ENCODE results near the gene TSHZ2. TPM values are rescaled to one million over a fixed set of nuclear protein-coding genes. Genes with fewer than 3 reads are reported as not detected.

TSHZ2 gene
- total and polyA plus RNA-seq, 12 donors: 1.5 to 6.2 (median 4.5) TPM

DNA sequence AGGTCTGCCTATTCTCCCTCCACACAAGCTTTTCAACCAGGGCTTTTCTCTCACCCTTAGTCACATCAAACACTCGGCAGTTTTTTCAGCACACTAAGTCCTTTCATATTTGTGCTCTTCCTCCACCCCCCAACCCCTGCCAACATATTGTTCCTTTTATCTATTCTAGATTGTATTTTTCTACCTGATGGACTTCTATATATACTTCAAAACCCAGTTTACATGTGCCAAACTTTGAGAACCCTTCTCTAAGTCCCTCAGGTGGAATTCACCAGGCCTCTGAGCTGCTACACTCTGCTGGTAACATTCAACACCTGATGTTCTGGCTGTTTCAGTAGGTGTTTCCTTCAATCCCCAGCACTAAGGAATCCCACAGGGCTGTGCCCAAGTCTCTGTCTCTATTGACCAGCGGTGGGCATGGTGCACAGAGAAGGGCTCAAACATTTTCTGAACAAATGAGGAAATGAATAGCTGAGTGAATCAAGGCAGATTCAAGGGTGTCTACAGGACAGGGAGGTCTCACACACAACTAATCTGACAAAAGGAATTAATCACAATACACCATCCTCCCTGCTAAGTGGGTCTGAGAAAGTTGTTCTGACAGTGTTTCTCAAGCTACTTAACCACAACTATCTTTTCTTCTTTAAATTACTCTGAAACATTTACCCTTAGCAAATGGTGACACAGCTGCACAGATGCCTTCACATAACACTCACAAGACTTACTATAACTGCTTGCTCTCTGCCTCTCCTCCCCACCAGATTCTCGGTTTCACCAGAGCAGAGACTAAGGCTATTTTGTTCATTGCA, 166.5 kb downstream of the TSHZ2 start:
- intact Hi-C loops (cut with DNase I): no loop called here
- 73 to 90% methylated on average over 3 of the region's 3 CpGs for WGBS, 2 donors
- Histone ChIP-seq H3K9me3 (peaks cover 0 to 6% (median 0%) of the 10 kb centered on the region in 11 donors), H3K27ac (no peak overlapping the region), H3K27me3 (peaks cover 0 to under 1% (median 0%) of the 10 kb centered on the region in 7 donors), H3K4me1 (peaks cover 0 to 20% (median 10%) of the 10 kb centered on the region in 9 donors), H3K36me3 (no peaks in the 10 kb centered on the region), H3K4me3 (no peak overlapping the region)
- ATAC-seq (no peak), DNase-seq (no peak)
- TF ChIP-seq, protein P1, sequence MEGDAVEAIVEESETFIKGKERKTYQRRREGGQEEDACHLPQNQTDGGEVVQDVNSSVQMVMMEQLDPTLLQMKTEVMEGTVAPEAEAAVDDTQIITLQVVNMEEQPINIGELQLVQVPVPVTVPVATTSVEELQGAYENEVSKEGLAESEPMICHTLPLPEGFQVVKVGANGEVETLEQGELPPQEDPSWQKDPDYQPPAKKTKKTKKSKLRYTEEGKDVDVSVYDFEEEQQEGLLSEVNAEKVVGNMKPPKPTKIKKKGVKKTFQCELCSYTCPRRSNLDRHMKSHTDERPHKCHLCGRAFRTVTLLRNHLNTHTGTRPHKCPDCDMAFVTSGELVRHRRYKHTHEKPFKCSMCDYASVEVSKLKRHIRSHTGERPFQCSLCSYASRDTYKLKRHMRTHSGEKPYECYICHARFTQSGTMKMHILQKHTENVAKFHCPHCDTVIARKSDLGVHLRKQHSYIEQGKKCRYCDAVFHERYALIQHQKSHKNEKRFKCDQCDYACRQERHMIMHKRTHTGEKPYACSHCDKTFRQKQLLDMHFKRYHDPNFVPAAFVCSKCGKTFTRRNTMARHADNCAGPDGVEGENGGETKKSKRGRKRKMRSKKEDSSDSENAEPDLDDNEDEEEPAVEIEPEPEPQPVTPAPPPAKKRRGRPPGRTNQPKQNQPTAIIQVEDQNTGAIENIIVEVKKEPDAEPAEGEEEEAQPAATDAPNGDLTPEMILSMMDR (IDR thresholded peaks at IDR 0.05): no peak

DNA sequence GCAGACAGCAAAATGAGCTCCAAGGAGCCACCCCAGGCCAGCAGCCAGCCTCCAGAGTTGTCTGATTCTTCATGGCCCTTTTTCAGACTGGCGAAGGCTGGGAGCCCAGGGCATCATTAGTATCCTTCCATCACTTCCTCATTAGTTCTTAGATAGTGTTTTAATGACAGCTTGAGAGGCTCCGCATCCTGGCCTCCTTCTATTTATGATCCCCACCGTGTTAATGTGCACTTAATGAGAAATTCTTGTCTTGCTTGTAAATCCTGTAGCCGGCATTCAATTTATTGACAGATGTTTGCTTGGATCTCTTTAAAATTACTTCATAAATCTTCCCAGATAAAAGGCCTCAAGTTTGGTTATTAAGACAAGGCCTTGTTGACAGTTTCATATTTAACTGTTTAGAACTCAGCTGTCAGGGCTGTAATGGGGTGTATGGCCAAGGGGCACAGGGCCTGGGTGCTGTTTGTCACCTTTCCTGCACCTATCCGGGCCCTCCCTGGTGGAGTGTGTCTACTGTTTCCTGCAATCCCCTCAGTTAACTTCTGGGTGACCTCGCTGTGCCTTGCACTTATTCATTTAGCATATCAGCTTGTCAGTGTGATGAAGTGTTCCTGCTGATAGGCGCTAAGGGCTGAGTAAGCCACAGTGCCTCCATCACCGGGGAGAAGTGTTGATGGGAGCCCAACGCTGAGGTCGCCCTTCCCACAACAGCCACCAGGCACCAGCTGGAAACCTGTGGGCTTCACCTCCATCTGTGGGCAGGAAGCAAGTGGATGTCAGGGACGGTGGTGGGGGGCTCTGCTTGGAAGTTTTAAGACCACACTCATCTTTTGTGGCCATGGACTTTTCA, 169.3 kb downstream of the TSHZ2 start:
- peak in 3 of 8 donors; percentile 39 to 90 (median 57) for ATAC-seq
- peaks cover 0 to 20% (median 10%) of the 10 kb centered on the region in 9 donors for H3K4me1 ChIP-seq
- no peak overlapping the region for H3K27ac ChIP-seq
- no peaks in the 10 kb centered on the region for H3K36me3 ChIP-seq
- peaks cover 0 to 5% (median 0%) of the 10 kb centered on the region in 7 donors for H3K27me3 ChIP-seq
- no peak overlapping the region for H3K4me3 ChIP-seq
- 38 to 47% methylated on average over 11 of the region's 11 CpGs for WGBS, 2 donors
- intact Hi-C loops (cut with DNase I): no loop called here
- TF ChIP-seq, protein P1 (IDR thresholded peaks at IDR 0.05): no peak
- peak in 1 of 2 donors; percentile 20 for DNase-seq
- no peaks in the 10 kb centered on the region for H3K9me3 ChIP-seq

DNA sequence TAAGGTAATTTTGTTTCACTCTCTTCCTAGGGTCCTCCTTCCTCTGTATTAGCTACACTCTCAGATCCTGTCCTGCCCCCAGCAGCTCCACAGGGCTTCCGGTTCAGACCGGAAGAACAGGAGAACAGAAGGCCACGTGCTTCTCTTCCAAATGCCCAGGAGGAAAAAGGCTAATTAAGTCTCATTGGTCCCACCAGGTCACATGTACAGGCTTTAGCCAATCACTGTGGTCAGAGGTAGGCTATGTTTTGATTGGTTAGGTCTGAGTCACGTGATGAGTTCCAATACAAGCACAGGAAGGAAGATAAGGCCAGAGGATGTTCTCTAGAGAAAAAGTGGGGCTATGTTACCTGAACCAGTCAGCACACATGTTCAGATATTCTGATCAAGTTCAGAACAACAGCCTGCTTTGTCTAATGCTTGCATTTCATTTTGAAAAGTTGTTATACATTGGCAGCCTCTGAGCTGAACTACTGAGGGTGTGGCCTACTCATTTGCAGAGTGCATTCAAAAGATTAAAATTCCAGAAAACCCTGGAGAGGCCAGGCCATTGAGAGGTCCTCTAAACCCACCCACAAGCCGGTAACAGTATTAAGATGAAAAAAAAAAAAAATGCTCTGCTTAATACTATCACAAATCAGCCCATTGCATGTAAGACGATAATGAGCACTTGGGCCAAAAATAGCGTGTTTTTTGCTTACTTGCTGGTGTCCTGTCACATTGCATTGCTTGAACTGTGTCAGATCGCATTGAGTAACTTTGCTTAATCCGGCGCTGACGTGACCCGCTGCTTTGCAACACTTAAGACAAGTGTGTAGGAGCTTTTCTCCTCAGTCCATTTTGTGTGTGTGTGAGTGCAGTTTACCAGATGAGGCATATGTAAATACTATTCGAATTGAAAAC, 170.3 kb downstream of the TSHZ2 start:
- intact Hi-C loops (cut with DNase I): no loop called here
- peaks cover 0 to 5% (median 0%) of the 10 kb centered on the region in 7 donors for H3K27me3 ChIP-seq
- WGBS, 2 donors: 35 to 55% methylated on average over 13 of the region's 13 CpGs
- DNase-seq (peak in 1 of 2 donors; percentile 18), ATAC-seq (peak in 4 of 8 donors; percentile 54 to 84 (median 58))
- no peak overlapping the region for H3K4me3 ChIP-seq
- no peaks in the 10 kb centered on the region for H3K9me3 ChIP-seq
- H3K27ac ChIP-seq: no peak overlapping the region
- TF ChIP-seq, protein P1 (IDR thresholded peaks at IDR 0.05): no peak
- peaks cover 0 to 17% (median 6%) of the 10 kb centered on the region in 9 donors for H3K4me1 ChIP-seq
- H3K36me3 ChIP-seq: no peaks in the 10 kb centered on the region

All from heart right ventricle (tissue), 16 donors.